GM18511 (cell line): ENCODE measurements around the gene ANKRD40CL.
"Not testable (repeated sequence)": the region's sequence is repeated elsewhere in the genome, so short reads cannot be mapped to it uniquely, and the experiment has no call there.

Source experiments
- ATAC-seq: cut with Tn5 transposase; IDR thresholded peaks from one replicate; pipeline ENCODE4 v1.9.1; 2021; ENCODE audit warnings: mild to moderate bottlenecking, moderate library complexity; ENCODE audit not compliant: unreplicated experiment

ANKRD40CL gene

DNA sequence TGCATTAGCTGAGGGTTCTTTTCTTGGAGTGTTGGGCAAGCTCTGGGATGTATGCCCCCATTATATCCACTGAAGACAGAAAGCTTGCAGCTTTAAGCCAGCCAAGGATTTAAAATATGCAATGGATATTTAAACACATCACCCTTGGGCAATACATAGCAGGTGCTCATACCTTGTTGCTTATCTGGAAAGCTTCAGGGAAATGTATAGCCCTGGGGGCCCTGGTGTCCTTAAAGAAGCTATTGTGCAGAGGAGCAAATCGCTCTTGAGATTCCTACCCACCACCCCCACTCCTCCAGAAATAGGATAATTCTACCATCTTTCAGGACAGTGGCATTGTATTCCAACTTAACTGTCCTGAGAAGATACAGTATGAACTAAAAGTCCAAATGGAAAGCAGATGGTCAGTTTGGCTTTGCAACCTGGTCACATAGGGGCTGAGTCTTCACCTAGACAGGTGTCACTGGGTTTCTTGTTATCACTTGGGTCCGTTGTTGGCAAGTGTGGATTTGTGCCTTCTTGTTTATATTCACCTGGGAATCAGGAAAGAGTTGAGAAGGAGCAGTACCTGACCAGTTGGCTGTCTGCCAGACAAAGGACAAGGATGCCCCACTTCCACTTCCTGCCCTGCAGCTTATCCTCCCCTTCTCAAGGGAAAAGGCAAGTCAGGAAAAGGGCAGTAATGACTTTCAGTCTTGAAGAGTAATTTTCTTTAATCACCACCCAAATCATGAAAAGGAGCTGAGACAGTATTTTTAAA lies 3.4 kb downstream of the ANKRD40CL start:
- no peak for ATAC-seq

DNA sequence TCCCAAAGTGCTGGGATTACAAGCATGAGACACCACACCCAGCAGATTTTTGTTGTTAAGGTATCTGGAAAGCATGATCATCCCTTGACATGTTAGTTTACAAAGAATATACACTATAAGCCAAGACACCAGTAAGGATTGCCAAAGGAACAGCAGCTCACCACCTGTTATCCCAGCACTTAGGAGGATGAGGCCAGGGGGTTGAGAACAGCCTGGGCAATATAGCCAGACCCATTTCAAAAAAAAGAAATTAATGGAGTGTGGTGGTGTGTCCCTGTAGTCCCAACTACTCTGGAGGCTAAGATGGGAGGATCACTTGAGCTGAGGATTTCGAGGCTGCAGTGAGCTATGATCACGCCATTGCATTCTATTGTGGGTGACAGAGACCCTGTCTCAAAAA lies 5.1 kb downstream of the ANKRD40CL start:
- no peak for ATAC-seq

DNA sequence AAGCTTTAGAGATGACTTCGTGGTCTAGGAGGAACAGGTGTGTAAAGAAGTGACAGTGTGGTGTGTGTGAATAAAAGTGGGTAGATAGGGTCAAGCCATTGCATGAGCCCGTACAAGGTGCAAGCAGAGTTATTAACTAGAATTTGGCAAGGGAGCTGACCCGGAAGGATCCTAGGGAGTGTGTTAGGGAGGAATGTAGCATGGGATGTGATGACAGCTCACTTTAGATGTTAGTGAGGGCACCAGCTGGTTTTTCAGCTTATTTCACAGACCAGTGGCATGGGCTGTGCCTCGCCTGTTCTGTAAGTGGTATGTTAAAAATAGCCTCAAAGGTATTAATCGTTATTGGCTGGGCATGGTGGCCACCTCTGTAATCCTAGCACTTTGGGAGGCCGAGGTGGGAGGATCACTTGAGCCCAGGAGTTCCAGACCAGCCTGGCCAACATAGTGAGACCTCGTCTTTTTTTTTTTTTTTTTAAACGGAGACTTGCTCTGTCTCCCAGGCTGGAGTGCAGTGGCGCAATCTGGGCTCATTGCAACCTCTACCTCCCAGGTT lies 8.3 kb downstream of the ANKRD40CL start:
- ATAC-seq: no peak

DNA sequence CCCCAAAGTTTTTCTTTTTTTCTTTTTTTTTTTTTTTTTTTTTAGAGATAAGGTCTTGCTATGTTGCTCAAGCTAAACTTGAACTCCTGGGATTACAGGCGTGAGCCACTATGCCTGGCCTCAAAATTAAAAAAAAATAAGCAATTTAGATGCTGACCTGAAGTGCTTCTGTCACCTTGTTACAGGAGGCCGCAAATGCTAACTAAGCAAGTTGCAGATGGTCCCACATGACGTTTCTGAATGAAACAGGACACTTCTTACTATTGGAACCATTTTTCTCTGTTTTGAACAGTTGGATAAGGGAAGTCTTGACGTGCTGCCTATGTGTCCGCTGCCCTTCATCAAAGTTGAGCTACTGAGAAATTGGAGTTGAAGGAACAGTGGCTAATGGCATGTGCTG lies 8.8 kb downstream of the ANKRD40CL start:
- ATAC-seq: no peak

DNA sequence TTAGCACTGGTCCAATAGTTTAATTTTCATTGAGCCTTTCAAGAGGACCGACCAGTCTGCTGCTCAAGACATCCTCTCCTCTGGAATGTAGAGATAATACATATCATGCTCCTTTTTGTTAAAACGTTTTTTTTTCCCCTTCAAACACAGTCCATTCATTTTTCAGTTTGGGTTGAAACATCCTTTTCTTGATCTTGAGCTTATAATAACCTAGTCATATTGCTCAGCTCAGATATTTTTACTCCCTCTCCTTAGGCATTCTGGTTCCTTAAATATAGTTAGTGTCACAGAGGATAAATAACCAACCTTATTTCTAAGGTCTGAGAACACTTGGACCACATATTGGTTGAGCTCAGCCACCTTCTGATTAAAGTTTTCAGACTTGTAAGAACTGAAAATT lies 12.8 kb downstream of the ANKRD40CL start:
- no peak for ATAC-seq

DNA sequence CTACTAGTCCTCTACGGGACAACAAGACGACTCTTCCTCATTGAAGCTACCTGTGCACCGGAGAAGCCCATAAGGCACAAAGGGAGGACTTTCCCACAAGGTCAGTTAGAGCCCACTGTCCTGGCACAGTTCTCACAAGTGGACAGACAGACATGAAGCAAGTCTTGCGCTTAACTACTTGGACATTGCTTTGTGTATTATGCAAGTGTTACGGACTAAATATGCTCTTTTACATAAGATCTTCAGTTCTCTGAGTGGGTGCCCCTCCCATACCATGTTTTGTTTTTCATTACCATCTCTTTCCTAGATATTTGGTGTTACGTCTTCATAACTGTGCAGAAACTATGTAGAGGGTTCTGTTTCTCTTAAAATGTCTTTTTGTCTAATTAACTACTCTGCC lies 18.1 kb downstream of the ANKRD40CL start:
- no peak for ATAC-seq

DNA sequence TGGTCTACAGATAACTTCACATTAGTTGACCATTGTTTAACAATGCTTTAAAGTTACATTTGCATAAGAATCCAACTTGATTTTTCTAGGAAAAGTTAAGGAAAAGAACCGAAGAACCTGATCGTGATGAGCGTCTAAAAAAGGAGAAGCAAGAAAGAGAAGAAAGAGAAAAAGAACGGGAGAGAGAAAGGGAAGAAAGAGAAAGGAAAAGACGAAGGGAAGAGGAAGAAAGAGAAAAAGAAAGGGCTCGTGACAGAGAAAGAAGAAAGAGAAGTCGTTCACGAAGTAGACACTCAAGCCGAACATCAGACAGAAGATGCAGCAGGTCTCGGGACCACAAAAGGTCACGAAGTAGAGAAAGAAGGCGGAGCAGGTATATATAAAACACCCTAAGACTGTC lies 21.7 kb downstream of the ANKRD40CL start:
- ATAC-seq: no peak

DNA sequence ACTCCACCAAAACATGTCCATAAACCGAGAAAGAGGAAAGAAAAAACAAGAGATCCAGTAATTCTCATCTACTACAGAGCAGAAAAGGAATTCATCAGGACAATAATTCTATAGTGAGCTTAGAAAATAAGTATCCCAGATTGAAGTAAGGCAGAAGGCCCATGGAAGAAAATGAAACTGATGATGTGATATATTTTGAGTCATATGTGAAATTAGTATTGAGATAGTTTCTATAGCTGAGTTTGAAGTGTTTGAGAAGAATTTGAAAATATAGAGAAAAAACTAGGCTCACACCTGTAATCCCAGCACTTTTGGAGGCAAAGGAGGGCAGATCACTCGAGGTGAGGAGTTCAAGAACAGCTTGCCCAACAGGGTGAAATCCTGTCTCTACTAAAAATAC lies 28.2 kb downstream of the ANKRD40CL start:
- no peak for ATAC-seq

DNA sequence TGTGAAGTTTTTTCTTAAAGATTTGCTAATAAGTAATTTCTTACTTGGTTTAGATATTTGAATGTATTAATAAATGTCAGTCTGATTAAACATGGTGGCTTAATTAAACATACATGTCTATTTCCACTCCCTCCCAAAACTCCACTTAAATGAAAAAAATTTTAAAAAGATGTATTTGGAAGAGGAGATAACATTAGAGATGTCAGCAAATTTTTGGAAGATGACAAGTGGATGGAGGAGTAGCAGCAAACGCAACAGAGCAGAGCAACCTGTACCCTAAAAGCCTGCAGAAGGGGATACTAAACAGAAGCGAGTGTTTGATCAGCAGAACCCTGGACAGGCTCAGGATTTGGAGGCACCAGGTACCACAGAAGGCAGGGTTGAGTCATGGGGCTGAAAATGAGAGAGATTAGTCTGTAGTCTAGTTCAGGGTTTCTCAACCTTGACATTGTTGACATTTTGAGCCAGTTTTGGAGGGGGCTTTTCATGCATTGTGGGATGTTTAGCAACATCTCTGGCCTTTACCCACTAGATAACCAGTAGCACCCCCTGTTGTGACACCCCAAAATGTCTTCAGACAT lies 30.1 kb downstream of the ANKRD40CL start:
- no peak for ATAC-seq

DNA sequence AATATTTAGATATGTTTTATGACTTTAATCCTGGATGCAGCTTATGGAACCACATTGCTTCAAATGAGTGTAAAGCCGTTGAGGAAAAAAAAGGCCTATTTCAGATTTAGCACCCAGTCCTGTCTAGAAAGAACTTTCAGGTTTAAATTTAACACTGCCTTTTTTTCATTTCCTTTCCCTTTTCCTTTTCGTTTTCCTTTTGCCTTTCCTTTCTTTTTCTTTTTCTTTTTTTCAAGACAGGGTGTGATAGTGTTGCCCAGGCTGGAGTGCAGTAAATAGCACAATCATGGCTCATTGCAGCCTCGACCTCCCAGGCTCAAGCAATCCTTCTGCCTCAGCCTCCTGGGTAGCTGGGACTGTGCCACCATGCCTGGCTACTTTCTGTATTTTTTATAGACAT lies 32.0 kb downstream of the ANKRD40CL start:
- no peak for ATAC-seq

DNA sequence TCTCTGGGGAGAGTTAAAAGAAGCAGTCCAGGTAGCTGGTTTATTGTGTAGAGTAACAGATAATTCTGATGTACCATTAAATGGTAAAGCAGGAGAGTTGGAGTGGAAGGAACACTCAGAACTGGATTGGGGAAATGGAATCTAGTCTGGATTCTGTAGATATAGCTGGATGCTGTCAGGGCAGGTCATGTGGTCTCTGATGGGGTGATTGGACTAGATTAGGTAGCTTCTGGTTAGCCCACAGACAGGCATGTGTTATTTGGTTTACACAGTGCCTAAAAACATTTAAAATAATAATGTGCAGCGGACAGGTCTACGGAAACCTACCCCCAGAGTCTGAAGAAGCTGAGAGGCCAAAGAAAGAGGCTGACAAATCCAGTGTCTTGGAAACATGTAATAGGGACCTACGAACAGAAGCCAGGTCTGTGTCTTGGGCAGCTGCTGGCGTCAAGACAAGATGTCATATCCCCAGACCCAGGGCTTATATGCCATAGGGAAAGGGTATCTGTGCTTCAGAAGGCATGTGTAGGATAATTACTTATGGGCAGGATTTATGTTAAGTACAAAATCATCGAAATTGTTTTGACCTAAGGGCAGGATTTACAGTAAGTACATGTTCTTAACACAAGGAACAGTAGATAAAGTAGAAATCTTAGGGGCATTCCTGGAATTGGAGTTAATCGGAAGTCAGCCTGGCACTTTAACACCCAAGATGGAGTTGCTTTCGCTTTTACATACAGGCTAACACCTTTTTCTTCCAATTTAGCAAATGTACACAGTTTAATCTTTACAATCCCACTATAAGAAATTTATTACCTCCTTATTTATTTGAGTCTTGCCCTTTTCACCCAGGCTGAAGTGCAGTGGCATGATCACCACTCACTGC lies 35.5 kb downstream of the ANKRD40CL start:
- ATAC-seq: no peak

DNA sequence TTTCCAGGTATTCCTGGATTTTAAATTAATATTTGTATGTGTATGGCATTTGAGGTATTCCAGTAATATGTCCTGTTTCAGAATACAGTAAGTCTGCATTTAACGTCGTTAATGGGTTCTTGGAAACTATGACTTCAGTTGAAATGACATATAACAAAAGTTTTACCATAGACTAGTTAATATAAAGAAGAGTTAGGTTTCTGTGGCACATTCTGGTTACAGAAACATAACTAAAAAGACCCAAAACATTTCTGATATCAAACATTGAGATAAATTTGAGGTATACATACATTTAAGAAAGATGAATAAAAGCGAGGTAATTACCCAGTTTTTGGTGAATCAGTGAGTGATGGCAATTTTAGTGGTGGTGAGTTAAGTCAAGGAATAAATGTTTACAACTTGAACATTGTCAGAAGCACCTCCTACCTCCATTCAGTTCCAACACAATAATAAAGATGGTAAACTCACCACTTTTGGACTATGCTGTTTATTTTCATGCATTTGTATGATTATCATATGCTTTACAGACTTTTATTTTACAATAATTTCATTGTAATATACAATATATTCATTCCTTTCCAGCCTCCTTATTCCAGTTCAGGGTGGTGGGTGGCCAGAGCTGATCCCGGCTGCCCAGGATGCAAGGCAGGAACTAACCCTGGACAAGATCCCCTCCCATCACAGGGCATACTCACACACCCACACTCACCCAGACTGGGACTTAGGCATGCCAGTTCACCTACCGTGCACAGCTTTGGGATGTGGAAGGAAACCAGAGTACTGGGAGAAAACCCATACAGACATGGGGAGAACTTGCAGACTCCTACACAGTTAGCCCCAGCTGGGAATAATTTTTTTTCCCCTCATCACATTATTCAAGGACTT lies 38.2 kb downstream of the ANKRD40CL start:
- no peak for ATAC-seq

DNA sequence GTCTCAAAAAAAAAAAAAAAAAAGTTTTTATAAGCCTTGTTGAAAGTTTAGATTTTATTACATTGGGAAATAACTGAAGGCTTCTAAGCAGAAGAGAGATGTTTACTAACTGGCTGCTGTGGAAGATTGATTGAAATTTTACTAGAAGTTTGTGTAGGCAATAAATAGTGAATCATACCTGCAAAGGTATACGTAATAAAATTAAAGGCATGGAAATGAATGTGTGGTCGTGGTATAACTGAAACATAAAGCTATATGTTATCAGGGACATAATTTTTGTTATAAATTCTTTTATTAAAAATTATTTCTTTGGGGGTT lies 39.2 kb downstream of the ANKRD40CL start:
- no peak for ATAC-seq

DNA sequence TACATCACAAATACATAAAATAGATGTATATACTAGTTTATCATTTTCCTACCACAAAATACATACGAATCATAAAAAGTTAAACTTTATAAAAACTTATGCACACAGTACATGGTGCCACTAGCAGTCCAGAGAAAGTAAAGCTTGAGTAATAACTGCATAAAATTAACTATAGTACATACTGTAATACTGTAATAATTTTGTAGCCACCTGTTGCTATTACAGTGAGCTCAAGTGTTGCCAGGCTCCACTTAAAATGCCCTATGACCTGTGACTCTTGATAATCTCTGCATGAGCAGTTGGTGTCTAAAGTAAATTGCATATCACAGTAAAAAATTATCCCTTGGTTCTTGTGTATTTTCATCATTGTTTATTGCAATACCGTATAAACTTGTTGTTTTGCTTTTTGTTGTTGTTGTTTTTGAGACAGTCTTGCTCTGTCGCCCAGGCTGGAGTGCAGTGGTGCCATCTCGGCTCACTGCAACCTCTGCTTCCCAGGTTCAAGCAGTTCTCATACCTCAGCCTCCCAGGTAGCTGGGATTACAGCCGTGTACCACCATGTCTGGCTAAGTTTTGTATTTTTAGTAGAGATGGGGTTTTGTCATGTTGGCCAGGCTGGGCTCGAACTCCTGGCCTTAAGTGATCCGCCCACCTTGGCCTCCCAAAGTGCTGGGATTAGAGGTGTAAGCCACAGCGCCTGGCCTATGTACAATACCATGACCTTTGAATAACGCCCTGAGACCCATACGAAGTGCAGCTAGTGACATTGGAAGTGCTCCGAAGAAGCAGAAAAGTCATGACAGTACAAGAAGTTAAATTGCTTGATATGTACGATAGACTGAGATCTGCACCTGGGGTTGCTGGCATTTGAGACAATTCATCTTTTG lies 41.3 kb downstream of the ANKRD40CL start:
- no peak for ATAC-seq

DNA sequence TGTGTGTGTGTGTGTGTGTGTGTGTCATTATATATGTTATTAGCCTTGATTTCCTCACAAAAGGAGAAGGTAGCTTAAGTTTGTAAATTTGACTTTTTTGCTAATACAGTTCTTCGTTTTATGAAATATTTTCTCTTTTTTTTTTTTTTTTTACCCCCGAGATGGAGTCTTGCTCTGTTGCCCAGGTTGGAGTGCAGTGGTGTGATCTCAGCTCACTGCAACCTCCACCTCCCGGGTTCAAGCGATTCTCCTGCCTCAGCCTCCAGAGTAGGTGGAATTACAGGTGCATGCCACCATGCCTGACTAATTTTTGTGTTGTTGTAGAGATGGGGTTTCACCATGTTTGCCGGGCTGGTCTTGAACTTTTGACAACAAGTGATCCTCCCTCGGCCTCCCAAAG lies 42.7 kb downstream of the ANKRD40CL start:
- not testable (repeated sequence) for ATAC-seq

DNA sequence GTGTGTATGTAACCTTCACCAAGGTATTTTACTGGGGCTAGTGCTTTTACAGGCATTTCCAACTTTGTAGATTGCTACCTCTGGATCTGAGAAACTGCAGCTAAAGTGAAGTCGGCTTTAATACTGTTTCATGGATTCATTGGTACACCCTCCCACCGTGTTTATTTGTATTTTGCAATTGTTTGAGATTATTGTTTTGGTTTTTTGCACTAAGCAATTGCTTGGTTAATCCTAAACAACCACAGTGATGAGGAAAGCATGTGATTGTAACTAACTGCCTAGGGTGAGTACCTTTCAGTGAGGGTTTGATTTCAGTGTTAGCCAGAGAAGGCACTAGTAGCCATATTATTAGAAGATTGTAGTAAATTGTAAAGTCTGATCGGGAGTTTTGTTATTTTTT lies 44.6 kb downstream of the ANKRD40CL start:
- ATAC-seq: no peak

DNA sequence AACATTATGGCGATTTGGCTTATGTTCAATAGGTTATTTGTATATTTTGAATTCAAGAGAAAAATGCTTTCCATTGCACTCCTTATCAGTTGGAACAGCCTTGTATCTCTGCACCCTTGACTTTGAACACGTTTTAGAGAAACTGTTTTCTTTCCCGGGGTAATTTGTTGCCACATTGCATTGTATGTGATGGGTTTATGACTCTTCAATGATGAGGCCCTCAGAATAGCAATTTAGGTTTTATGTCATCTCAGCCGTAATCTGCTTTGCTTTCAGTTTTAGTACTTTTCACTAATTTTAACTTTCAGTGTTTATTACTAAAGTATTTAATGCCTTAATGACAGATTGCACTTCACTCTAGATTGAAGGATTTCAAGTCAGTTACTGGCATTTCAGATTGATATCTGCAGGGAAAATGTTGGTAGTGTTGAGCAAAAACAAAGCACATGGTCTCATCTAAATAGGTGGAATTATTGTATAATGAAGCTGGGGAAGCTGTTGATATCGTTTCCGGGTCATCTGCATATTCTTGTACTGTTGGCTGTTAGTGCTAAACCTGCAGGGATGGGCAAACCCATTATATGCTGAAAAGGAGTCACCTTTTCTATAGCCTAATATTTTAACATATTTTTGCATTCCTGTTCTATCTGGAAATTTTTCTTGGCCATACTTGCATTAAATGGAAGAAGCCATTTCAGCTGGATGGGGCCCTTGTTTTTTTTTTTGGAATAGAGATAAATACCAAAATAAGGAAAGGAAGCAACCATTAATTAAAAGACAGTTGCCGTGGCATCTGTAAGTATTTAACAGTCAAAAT lies 45.9 kb downstream of the ANKRD40CL start:
- no peak for ATAC-seq

DNA sequence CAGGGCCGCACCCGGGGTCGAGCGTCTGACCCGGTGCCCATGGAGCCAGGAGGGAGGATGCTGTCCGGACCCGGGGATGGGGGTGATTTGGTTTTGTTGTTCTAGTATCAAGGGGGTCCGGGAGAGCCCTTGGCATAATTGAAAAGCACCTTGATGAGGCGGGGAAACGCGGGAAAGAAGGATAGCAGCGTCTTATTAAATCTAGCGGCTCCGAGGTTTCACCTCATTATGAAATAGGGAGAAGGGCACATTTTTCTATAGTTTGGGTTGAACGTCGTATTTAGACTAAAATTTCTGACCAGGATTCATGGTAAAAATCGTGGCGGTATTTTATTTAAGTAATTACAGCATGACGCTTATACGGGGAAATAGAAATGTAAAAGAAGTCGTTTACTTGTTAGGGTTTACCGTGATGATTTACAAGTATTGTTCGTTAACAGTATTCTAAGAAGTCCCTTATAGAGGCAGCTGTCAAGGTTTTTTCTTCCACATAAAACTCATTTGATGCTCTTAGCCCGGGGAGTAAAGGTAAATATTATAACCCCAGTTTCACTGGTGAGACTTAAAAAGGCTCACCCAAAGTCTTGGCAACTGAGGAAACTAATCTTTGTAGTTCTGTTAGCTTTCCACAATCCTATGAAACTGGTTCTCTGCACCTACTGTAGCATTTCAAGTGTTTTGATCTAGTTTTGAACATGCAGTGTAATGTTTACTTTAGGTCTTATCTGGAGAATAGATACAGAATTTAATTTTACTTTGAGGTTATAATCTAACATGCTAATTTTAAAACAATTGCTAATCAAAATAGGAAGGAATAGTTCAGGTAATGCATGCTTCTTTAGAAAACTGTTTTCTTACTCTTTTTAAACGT lies 47.2 kb downstream of the ANKRD40CL start:
- no peak for ATAC-seq
